HepG2 (cell line): Measurements from ENCODE around the gene LIF. TPM values are rescaled to one million over a fixed set of nuclear protein-coding genes. Genes with fewer than 3 reads are reported as not detected.

Experiments
- ELF1 ChIP-seq: sonication (generic); formaldehyde crosslinking; IDR thresholded peaks from 2 replicates; pipeline ENCODE4 v1.4.0; 2020; ENCODE audit warnings: missing genetic modification reagents
- ETV5 ChIP-seq: IDR thresholded peaks from 2 replicates; pipeline ENCODE4 v1.6.1; 2018; ENCODE audit warnings: missing biosample characterization, missing genetic modification reagents, inconsistent platforms, borderline replicate concordance
- FOXM1 ChIP-seq: sonication (generic); formaldehyde crosslinking; IDR thresholded peaks from 2 replicates; pipeline ENCODE4 v1.5.0; 2020; ENCODE audit warnings: missing genetic modification reagents
- FUBP1 ChIP-seq: sonication (generic); formaldehyde crosslinking; IDR thresholded peaks from 2 replicates; pipeline ENCODE4 v1.5.1; 2020; ENCODE audit warnings: missing genetic modification reagents, mild to moderate bottlenecking, borderline replicate concordance
- HNRNPL ChIP-seq: fragments of 200-400 bp; formaldehyde crosslinking; IDR thresholded peaks from 2 replicates; pipeline ENCODE4 v1.6.1; 2017; ENCODE audit warnings: mild to moderate bottlenecking, low read depth, low read length
- MAX ChIP-seq: IDR thresholded peaks from 2 replicates; pipeline ENCODE4 v1.6.1; 2012; ENCODE audit warnings: inconsistent platforms
- RBFOX2 ChIP-seq: fragments of 200-400 bp; formaldehyde crosslinking; IDR thresholded peaks from 2 replicates; pipeline ENCODE4 v1.6.1; 2017; ENCODE audit warnings: low read depth, mild to moderate bottlenecking, low read length
- SALL1 ChIP-seq: sonication (generic); formaldehyde crosslinking; IDR thresholded peaks from 2 replicates; pipeline ENCODE4 v1.8.0; 2022; ENCODE audit warnings: mild to moderate bottlenecking, missing genetic modification reagents
- SIN3B ChIP-seq: fragments of 150-350 bp; IDR thresholded peaks from 2 replicates; pipeline ENCODE4 v1.6.1; 2014; ENCODE audit warnings: low read length
- SMC3 ChIP-seq: IDR thresholded peaks from 2 replicates; pipeline ENCODE4 v1.6.1; 2011; ENCODE audit warnings: low read length, improper control_type of control experiment
- TGIF2 ChIP-seq: IDR thresholded peaks from 2 replicates; pipeline ENCODE4 v1.6.1; 2016; ENCODE audit warnings: control low read depth, missing compliant biosample characterization
- THAP11 ChIP-seq: IDR thresholded peaks from 2 replicates; pipeline ENCODE4 v1.6.1; 2016; ENCODE audit warnings: missing biosample characterization, missing genetic modification reagents
- ZFP1 ChIP-seq: IDR thresholded peaks from 2 replicates; pipeline ENCODE4 v1.6.1; 2016
- ZNF232 ChIP-seq: sonication (generic); formaldehyde crosslinking; IDR thresholded peaks from 2 replicates; pipeline ENCODE4 v1.4.0; 2020; ENCODE audit warnings: missing genetic modification reagents, borderline replicate concordance
- ZNF276 ChIP-seq: sonication (generic); formaldehyde crosslinking; IDR thresholded peaks from 2 replicates; pipeline ENCODE4 v1.4.0; 2020; ENCODE audit warnings: mild to moderate bottlenecking, low read depth, missing genetic modification reagents
- ZNF501 ChIP-seq: sonication (generic); formaldehyde crosslinking; IDR thresholded peaks from 2 replicates; pipeline ENCODE4 v1.5.1; 2020; ENCODE audit warnings: mild to moderate bottlenecking, moderate library complexity, missing genetic modification reagents
- ZNF569 ChIP-seq: sonication (generic); formaldehyde crosslinking; IDR thresholded peaks from 2 replicates; pipeline ENCODE4 v1.5.0; 2020; ENCODE audit warnings: mild to moderate bottlenecking, missing genetic modification reagents, moderate library complexity, borderline replicate concordance
- ZNF629 ChIP-seq: sonication (generic); formaldehyde crosslinking; conservative IDR thresholded peaks from 2 replicates; pipeline ENCODE4 v1.5.0; 2020; ENCODE audit warnings: missing genetic modification reagents
- ZNF670 ChIP-seq: sonication (generic); formaldehyde crosslinking; IDR thresholded peaks from 2 replicates; pipeline ENCODE4 v1.8.0; 2022; ENCODE audit warnings: mild to moderate bottlenecking, missing genetic modification reagents, borderline replicate concordance
- ZNF850 ChIP-seq: sonication (generic); formaldehyde crosslinking; conservative IDR thresholded peaks from 2 replicates; pipeline ENCODE4 v1.9.0; 2021; ENCODE audit warnings: mild to moderate bottlenecking, missing genetic modification reagents
- ZSCAN29 ChIP-seq: sonication (generic); formaldehyde crosslinking; conservative IDR thresholded peaks from 2 replicates; pipeline ENCODE4 v1.4.0; 2020; ENCODE audit warnings: mild to moderate bottlenecking, missing genetic modification reagents
- polyA plus RNA-seq, 8 experiments: library from polyadenylated mRNA; depleted of rRNA in 3 of 8; stranded (reverse) in 7 of 8; unstranded in 1 of 8; fragments of >200 nt; fragmentation: Illumina TruSeq in 4 of 8; extraction: Trizol in 4 of 8; gene quantifications; 2 replicates each; pipeline versions ENCODE4 v1.2.1 to v1.2.3, GENCODE V29; 2011 to 2016; ENCODE audit warnings: low read depth in 4 of 8, missing spikeins in 1 of 8, mixed read lengths in 1 of 8; ENCODE audit not compliant: insufficient read depth in 1 of 8
- total RNA-seq, 5 experiments: library from RNA; depleted of rRNA; stranded (reverse); fragments of >200 nt; fragmentation: Illumina TruSeq; extraction: Trizol; gene quantifications; 2 replicates each; pipeline ENCODE4 v1.2.3, GENCODE V29; 2016; ENCODE audit warnings: low read depth in 1 of 5
- TF ChIP-seq, protein P1 (sequence below): sonication (generic); formaldehyde crosslinking; IDR thresholded peaks from 2 replicates; pipeline ENCODE4 v1.4.0; 2020; ENCODE audit warnings: mild to moderate bottlenecking, missing genetic modification reagents

The LIF gene
- total and polyA plus RNA-seq, 2 of the 13 experiments (the other 11 are each of a cell fraction or from before 2014, with no cell fraction given), result 3.6 to 8.5 TPM

DNA sequence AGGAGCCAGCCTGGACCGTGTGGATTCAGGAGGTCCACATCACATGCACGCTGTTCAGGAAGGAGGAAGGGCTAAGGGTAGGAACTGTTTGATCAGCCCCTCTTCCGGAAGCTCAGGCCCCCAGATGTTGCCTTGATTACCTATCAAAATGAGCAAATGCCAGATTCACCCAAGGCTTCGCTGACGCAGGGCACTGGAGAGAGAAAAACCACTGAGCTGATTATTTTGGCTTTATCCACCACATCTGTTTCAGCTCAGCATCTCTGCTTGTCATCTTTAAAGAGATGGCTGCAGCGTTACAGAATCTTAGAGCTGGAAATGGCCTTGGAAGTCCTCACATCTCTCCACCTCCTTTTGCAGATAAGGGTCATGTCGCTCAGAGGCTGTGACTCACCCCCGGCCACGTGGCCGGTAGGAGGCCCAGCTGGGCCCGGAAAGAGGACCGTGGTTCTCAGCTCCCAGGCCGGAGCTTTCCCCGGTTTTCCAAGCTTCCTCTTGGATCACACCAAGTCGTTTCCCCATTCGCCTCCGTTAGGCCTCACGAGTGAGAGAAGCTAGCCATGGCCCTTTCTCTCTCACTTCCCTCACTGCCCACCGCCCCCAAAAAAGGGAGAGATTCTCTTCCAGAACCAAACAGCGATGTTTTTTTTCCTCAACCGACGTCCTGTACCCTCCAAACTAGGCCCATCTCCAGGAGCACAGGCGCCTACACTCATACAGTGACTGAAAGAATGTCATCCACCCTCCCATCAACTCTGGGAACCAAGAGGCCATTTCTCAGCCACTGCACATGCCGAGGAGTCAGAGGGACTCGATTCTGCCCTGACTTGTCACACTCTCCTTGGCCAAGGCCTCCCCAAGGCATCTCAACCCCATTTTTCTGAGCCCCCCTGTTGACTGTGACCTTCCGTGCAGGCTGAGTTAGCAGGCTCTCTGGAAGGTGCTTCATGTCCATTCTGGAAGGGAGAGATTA lies 37.6 kb downstream of the LIF start (continued):
- TF ChIP-seq FUBP1 (no peak), ZNF276 (no peak), ZSCAN29 (CRISPR knock-in tag) (no peak), SMC3 (no peak), FOXM1 (CRISPR knock-in tag) (no peak), ZNF569 (no peak), SIN3B (no peak), ETV5 (peak; percentile 83; the same call in 1 of the 2 replicates), MAX (peak; percentile 95), ZNF850 (no peak), ZNF670 (CRISPR knock-in tag) (no peak), ZNF501 (CRISPR knock-in tag) (no peak), SALL1 (peak; percentile 69), TGIF2 (CRISPR knock-in tag) (0 out of 2 replicates have a peak, but pooled peaks have one; percentile 24), HNRNPL (no peak), ELF1 (CRISPR knock-in tag) (peak; percentile 45; the same call in 1 of the 2 replicates), ZNF629 (CRISPR knock-in tag) (no peak), THAP11 (CRISPR knock-in tag) (peak; percentile 46; the same call in 1 of the 2 replicates), RBFOX2 (no peak), ZFP1 (no peak), ZNF232 (CRISPR knock-in tag) (no peak)
- TF ChIP-seq, protein P1, sequence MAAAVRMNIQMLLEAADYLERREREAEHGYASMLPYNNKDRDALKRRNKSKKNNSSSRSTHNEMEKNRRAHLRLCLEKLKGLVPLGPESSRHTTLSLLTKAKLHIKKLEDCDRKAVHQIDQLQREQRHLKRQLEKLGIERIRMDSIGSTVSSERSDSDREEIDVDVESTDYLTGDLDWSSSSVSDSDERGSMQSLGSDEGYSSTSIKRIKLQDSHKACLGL (CRISPR knock-in tag), result no peak
